ENCODE measurements around the gene DNM3.

DNM3 gene

DNA sequence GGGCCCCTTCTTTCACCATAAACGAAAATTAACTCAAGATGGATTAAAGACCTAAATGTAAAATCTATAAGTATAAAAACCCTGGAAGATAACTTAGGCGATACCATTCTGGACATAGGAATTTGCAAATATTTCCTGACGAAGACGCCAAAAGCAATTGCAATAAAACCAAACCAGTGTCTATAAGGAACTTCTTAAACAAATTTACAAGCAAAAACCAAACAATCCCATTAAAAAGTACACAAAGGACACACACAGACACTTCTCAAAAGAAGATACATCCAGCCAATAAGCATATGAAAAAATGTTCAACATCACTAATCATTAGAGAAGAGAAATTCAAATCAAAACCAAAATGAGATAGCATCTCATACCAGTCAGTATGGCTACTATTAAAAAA is 500.4 kb downstream of the DNM3 start:
- Histone ChIP-seq H2AFZ (ENCODE audit: low read depth, low read length) (no peak overlapping the region), H3K36me3 (ENCODE audit: insufficient read depth, low read length) (no peaks in the 10 kb centered on the region), H3K4me1 (ENCODE audit: insufficient read depth, low read length) (peaks cover 24% of the 10 kb centered on the region), H3K27me3 (ENCODE audit: insufficient read depth, low read length) (no peaks in the 10 kb centered on the region), H3K9me3 (ENCODE audit: low read length) (peaks cover 2% of the 10 kb centered on the region), H3K4me3 (ENCODE audit: low read length) (no peak overlapping the region)

DNA sequence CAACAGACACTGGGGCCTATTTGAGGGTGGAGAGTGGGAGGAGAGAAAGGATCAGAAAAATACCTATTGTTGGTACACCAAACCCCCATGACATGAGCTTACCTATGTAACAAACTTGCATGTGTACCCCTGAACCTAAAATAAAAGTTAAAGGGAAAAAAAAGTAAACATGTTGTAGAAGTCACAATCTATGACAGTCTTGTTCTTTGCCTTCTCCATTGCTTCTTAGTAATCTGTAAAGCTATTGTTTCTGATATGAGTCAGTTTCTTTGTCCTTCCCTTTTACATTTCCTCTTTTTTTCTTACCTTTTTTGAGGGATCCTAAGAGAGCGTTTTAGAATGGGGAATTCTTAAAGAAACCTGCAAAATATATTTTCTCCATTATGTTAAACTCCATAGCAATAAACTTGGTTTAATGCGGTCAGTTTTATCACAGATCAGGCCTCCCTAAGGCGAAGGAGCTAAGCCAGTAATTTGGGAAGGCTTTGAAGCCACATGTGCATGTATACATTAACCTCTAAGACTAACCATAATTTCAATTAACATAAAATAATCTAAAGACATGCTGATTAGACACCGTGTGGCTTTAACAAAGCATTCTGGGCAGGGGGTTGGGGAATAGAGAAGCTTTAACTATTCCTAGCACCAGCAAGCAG is 501.4 kb downstream of the DNM3 start:
- H3K36me3 ChIP-seq (ENCODE audit: insufficient read depth, low read length): no peaks in the 10 kb centered on the region
- H3K4me1 ChIP-seq (ENCODE audit: insufficient read depth, low read length): peaks cover 24% of the 10 kb centered on the region
- peak overlapping the region; percentile 63 for H2AFZ ChIP-seq (ENCODE audit: low read depth, low read length)
- peaks cover 2% of the 10 kb centered on the region for H3K9me3 ChIP-seq (ENCODE audit: low read length)
- H3K27me3 ChIP-seq (ENCODE audit: insufficient read depth, low read length): no peaks in the 10 kb centered on the region
- H3K4me3 ChIP-seq (ENCODE audit: low read length): no peak overlapping the region

DNA sequence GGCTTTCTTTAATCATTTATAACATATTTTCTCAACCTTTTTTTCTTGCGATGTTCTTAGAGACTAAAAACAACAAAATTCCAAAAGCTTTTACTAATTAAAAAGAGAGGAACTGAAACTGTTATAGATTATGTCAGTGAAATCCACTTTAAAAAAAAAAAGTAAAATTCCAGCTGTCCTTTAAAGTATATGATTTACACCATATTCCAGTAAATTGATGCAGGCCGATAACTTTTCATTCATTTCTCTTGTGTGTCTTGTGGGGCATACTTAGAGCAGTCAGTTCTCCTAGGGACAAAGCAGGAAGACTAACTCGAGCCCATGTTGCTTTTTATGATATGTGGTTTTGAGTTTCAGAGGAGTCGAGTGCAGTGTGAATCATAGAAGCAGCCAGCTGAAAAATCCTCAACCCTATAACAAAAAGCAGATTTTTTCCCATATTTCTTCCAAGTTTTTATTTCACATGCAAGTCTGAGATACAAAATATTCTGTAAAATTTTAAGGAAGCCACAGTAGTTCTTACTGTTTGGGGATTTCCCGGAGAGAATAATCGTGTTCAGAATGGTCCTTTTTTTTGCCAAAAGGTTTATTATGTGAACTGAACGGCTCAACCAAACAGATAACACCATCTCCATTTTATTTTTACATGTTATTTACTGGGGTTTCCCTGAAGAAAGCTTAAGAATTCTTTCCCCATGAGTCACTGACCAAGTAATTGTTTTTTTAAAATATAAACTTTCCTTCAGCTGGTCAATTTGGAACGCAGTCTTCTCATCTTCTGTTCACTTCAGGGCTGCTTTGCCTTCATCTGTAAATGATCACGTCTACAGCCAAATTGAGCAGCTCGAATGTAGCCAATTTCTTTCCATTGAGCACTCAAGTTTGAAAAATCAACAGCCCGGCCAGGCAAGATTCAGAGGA is 502.2 kb downstream of the DNM3 start:
- Histone ChIP-seq H3K4me3 (ENCODE audit: low read length) (no peak overlapping the region), H3K4me1 (ENCODE audit: insufficient read depth, low read length) (peaks cover 24% of the 10 kb centered on the region), H2AFZ (ENCODE audit: low read depth, low read length) (peak overlapping the region; percentile 63), H3K36me3 (ENCODE audit: insufficient read depth, low read length) (no peaks in the 10 kb centered on the region), H3K9me3 (ENCODE audit: low read length) (peaks cover 2% of the 10 kb centered on the region), H3K27me3 (ENCODE audit: insufficient read depth, low read length) (no peaks in the 10 kb centered on the region)

DNA sequence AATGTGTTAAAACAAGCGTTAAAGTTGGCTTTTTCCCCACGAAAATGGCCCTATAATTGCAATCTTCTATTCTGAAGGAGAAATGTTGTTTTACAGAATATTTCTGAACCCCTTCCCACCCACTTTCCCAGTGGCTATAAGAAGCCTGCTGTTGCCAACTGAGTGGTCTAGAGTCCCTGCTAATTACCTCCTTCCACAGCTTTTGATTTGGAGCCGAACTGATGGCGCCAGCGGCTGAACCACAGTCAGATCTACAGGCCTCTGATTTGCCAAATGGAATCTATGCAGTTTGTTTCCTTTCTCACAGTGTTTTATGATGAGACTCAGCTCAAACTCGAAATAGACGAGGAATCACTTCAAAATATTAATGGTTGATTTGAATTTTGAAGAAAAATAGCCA is 503.1 kb downstream of the DNM3 start:
- H3K36me3 ChIP-seq (ENCODE audit: insufficient read depth, low read length): no peaks in the 10 kb centered on the region
- no peak overlapping the region for H3K4me3 ChIP-seq (ENCODE audit: low read length)
- H2AFZ ChIP-seq (ENCODE audit: low read depth, low read length): no peak overlapping the region

DNA sequence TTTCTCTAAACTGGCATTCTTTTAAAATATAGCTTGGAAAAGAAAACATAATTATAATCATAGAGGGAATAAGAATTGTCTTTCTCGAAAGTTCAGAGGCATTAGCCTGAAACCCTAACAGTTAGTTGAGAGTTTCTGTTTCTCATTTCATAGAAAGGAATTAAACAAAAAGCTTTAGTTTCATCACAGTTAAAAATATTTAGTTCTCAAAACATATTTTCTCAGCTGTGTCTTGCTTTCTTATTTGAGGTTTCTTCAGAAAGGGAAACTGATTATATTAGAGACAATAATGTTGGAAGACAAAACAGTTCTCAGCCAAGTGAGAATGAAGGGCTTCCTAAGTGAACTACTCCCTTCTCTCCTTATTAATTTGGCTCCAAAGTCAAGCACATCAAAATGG is 503.8 kb downstream of the DNM3 start:
- peaks cover 2% of the 10 kb centered on the region for H3K9me3 ChIP-seq (ENCODE audit: low read length)
- H2AFZ ChIP-seq (ENCODE audit: low read depth, low read length): no peak overlapping the region
- no peak overlapping the region for H3K4me3 ChIP-seq (ENCODE audit: low read length)
- H3K4me1 ChIP-seq (ENCODE audit: insufficient read depth, low read length): peaks cover 24% of the 10 kb centered on the region
- no peaks in the 10 kb centered on the region for H3K27me3 ChIP-seq (ENCODE audit: insufficient read depth, low read length)
- no peaks in the 10 kb centered on the region for H3K36me3 ChIP-seq (ENCODE audit: insufficient read depth, low read length)

More for the DNA sequence above, 503.1 kb downstream of the DNM3 start:
- Histone ChIP-seq H3K4me1 (ENCODE audit: insufficient read depth, low read length) (peaks cover 24% of the 10 kb centered on the region), H3K27me3 (ENCODE audit: insufficient read depth, low read length) (no peaks in the 10 kb centered on the region), H3K9me3 (ENCODE audit: low read length) (peaks cover 2% of the 10 kb centered on the region)

DNA sequence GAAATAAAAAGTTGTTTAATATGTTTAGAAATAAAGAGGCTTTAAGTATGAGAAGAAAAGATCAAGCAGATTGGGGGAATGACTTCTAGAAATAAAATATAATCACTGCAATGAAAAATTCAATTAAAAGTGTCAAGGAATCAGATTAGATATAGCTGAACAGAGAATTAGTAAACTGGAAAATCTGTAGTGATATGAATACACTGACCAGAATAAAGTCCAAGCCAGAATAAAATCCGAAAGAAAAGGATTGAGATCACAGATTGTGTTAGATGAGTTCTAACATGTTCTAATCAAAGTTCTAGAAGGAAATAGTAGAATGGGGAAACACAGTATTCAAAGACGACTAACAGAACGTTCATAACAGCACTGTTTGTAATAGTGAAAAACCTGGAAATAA is 506.1 kb downstream of the DNM3 start:
- Histone ChIP-seq H3K4me3 (ENCODE audit: low read length) (no peak overlapping the region), H3K36me3 (ENCODE audit: insufficient read depth, low read length) (no peaks in the 10 kb centered on the region), H3K27me3 (ENCODE audit: insufficient read depth, low read length) (no peaks in the 10 kb centered on the region), H3K9me3 (ENCODE audit: low read length) (peaks cover 2% of the 10 kb centered on the region), H2AFZ (ENCODE audit: low read depth, low read length) (no peak overlapping the region), H3K4me1 (ENCODE audit: insufficient read depth, low read length) (peaks cover 22% of the 10 kb centered on the region)

DNA sequence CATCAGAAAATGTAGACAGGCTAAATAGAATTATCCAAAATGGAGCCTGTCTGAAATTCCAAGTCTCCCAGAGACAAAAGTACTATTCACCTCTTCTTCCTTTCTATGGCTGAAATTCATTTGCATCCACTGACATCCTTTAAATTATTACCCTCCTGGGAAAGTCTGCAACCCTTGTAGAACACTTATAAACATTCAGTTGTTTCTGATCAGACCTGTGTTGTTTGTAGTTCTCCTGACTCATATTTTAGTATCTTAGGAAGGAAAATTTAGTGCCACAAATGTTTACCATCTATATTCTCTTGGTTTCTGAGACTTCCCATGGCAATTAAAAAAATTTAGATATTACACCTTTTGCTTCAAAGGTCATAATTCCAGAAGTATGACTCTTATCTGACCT is 509.6 kb downstream of the DNM3 start:
- Histone ChIP-seq H3K4me1 (ENCODE audit: insufficient read depth, low read length) (peaks cover 6% of the 10 kb centered on the region), H3K9me3 (ENCODE audit: low read length) (peaks cover 2% of the 10 kb centered on the region)

DNA sequence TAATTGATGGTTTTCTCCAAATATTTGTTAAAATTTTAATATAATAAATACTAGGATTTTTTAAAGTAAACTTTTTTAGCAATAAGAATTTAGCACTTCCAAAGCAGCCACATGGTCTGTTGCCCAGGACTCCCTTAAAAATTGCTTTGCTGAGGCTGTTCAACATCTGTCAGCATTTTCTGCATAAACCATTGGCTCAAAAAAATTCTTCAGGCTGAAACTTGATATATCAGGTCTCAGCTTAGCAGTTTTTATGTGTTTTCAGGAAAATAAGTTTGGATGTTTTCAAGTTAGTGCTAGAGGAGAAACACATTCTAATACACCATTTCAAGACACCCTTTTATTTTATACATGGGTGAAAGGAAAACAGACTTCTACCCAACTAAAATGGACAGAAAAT is 510.0 kb downstream of the DNM3 start:
- Histone ChIP-seq H3K4me3 (ENCODE audit: low read length) (no peak overlapping the region), H3K27me3 (ENCODE audit: insufficient read depth, low read length) (no peaks in the 10 kb centered on the region), H3K4me1 (ENCODE audit: insufficient read depth, low read length) (peaks cover 6% of the 10 kb centered on the region), H3K9me3 (ENCODE audit: low read length) (no peaks in the 10 kb centered on the region), H3K36me3 (ENCODE audit: insufficient read depth, low read length) (no peaks in the 10 kb centered on the region), H2AFZ (ENCODE audit: low read depth, low read length) (no peak overlapping the region)

More for the DNA sequence above, 509.6 kb downstream of the DNM3 start:
- Histone ChIP-seq H3K36me3 (ENCODE audit: insufficient read depth, low read length) (no peaks in the 10 kb centered on the region), H3K27me3 (ENCODE audit: insufficient read depth, low read length) (no peaks in the 10 kb centered on the region), H2AFZ (ENCODE audit: low read depth, low read length) (no peak overlapping the region), H3K4me3 (ENCODE audit: low read length) (no peak overlapping the region)

DNA sequence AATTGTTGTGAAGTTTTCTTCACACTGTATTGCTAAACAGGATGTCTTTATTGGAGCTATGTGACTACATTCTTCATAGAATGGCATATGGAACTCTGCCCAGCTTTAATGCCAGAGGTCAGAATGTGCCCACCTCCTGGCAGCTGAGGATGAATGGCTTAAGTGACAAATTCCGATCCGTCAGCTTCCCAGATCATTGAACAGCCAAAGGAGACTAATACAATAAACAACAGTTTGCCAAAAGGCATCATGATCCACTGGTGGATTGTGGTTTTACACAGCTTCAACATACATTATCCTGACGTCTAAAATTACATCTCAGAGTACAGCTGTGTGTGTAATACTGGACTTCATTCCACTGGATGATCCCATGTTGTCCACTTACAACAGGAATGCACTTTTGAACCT is 510.5 kb downstream of the DNM3 start:
- H2AFZ ChIP-seq (ENCODE audit: low read depth, low read length): no peak overlapping the region
- H3K36me3 ChIP-seq (ENCODE audit: insufficient read depth, low read length): no peaks in the 10 kb centered on the region
- no peaks in the 10 kb centered on the region for H3K9me3 ChIP-seq (ENCODE audit: low read length)
- H3K27me3 ChIP-seq (ENCODE audit: insufficient read depth, low read length): no peaks in the 10 kb centered on the region
- no peak overlapping the region for H3K4me3 ChIP-seq (ENCODE audit: low read length)
- peaks cover 6% of the 10 kb centered on the region for H3K4me1 ChIP-seq (ENCODE audit: insufficient read depth, low read length)

DNA sequence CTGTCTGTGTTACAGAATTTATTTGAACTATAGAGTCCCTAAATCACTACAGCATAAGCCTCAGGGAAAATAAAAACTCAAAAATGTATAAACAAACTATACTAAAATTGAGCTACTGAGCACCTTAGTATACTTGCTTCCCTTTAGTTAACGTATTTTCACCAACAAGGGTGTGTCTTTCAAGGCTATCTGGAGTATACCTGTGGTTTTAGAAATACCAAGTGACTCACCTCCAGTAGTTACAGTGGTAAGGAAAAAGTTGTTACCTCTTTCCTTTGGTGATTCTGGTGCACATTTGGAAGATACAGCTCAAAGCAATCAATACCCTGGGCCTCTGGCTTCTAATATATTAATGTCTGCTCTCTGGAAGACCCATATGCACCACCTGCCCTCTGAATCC is 511.1 kb downstream of the DNM3 start:
- peaks cover 6% of the 10 kb centered on the region for H3K4me1 ChIP-seq (ENCODE audit: insufficient read depth, low read length)
- H2AFZ ChIP-seq (ENCODE audit: low read depth, low read length): no peak overlapping the region
- no peak overlapping the region for H3K4me3 ChIP-seq (ENCODE audit: low read length)
- no peaks in the 10 kb centered on the region for H3K36me3 ChIP-seq (ENCODE audit: insufficient read depth, low read length)
- H3K9me3 ChIP-seq (ENCODE audit: low read length): no peaks in the 10 kb centered on the region
- H3K27me3 ChIP-seq (ENCODE audit: insufficient read depth, low read length): no peaks in the 10 kb centered on the region

DNA sequence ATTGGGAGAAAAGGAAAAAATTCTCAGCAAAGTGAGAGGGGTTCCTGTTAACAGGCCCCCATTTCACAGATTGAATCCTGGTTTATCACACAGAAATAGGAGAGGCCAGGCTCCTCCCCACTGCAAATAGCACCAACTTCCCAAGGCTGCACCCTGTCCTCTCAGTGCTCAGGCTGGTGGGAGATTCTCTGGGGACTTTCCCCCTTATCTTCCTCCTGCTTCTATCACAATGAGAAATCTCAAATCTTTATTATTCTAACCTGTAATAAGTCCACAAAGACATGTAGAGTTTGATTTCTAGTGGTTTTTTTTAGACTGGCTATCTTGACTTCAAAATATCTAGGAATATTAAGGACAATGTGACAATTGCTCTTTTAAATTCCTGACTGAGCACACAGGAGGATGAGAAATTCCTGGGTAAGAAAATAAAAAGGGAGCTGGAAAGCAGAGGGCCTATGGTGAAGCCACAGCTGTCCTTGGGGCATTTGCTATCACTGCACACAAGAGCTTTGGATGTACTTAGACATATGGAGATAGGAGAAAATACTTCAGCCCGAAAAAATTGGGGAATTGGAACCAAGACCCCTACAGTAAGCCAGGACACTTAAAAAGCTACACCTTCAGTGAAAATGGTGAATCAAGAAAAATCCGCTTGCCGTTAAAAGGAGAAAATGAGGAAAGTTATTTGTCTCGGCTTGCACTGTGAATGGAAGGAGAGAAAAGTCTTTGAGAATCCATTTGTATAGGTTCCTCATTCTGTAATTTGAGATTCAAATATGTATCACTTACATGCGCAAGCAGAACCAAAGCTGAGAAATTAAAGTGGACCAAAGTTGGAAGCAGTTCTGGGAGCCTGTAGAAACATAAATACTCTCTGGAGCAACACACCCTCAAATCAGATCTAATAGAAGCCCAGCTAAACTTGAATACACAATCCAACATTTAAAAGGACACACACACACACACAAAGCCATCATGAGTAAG is 513.3 kb downstream of the DNM3 start:
- Histone ChIP-seq H3K36me3 (ENCODE audit: insufficient read depth, low read length) (no peaks in the 10 kb centered on the region), H2AFZ (ENCODE audit: low read depth, low read length) (no peak overlapping the region), H3K9me3 (ENCODE audit: low read length) (no peaks in the 10 kb centered on the region), H3K4me3 (ENCODE audit: low read length) (no peak overlapping the region), H3K4me1 (ENCODE audit: insufficient read depth, low read length) (peaks cover 24% of the 10 kb centered on the region), H3K27me3 (ENCODE audit: insufficient read depth, low read length) (no peaks in the 10 kb centered on the region)

DNA sequence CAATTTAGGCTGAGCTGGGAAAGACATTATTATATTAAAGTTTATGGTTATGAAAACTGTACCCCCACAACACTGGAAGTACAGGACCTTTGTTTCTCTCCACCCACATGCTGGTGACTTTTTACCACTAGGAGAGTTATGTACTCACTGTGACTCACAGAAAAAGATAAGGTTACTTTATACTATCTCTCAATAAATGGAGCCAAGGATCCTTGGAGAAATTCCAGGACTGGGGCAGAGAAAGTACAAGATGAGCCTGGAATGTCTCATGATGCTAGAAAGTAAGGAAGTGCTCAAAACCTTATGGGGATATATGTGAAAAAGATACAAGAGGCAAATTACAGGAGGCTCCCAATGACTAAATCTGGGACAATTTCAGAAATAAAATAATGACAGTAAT is 515.3 kb downstream of the DNM3 start:
- Histone ChIP-seq H3K9me3 (ENCODE audit: low read length) (no peaks in the 10 kb centered on the region), H2AFZ (ENCODE audit: low read depth, low read length) (no peak overlapping the region), H3K4me3 (ENCODE audit: low read length) (no peak overlapping the region), H3K27me3 (ENCODE audit: insufficient read depth, low read length) (no peaks in the 10 kb centered on the region), H3K4me1 (ENCODE audit: insufficient read depth, low read length) (peaks cover 30% of the 10 kb centered on the region), H3K36me3 (ENCODE audit: insufficient read depth, low read length) (no peaks in the 10 kb centered on the region)
